ENCODE results near the gene BUB3.
"Not testable (repeated sequence)": the region's sequence is repeated elsewhere in the genome, so short reads cannot be mapped to it uniquely, and the experiment has no call there.

BUB3 gene

DNA sequence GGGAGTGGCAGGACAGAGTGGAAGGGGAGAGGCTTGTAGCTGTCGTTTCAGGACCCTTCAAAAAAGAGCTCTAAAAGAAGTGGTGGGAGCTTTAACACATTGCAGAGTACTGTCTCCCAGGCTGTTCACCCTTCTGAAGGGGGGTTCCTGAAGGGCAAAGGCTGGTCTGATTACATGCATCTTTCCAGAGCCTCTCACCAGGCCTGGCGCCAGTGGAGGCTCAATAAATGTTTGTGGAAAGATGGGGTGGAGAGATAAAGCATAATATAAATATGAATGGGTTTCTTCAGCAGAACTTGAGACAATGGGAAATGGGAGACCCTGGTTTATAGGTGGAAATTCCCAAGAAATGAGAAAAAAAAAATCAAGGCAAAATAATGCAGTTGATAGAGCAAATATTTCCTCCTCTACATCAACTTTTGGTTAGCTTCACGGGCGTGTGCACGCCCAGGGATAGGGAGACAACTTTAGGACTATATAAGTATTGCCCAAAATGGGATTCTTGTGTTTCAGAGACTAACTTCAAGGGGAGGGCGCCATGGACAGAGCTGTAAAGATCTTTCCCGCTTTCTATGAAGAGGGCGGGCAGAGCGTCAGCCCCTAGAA, 613 bp upstream of the BUB3 start:
- no peak for DNase-seq (ENCODE audit: extremely low read depth in 1 of 2, low read depth in 1 of 2)

DNA sequence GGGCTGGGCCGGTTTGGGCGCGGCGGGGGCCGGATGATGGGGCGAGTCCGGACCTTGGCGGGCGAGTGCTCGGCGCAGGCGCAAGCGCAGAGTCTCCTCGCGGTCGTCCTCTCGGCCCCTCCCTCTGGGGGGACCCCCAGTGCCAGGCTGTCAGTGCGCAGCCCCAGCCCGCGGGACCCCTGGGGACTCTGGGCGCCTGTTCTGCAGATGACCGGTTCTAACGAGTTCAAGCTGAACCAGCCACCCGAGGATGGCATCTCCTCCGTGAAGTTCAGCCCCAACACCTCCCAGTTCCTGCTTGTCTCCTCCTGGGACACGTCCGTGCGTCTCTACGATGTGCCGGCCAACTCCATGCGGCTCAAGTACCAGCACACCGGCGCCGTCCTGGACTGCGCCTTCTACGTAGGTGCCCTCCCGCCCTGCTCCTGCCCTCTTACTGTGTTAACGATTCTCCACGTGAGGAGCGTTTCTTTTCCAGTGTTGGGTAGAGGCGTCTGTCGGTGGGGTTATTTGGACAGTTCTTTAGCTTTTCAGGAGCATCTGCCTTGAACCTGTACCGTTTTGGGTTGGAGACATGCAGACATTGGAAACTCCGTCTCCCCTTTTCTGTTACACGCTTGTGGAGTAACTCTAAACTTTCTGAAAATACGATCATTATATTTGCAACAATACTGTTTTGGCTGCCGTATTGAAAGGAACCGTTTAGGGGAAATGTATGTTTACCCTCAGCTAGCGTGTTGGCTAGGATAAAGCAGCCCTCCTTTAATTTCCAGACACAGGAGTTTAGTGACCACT, 706 bp downstream of the BUB3 start:
- DNase-seq (ENCODE audit: extremely low read depth in 1 of 2, low read depth in 1 of 2): no peak

DNA sequence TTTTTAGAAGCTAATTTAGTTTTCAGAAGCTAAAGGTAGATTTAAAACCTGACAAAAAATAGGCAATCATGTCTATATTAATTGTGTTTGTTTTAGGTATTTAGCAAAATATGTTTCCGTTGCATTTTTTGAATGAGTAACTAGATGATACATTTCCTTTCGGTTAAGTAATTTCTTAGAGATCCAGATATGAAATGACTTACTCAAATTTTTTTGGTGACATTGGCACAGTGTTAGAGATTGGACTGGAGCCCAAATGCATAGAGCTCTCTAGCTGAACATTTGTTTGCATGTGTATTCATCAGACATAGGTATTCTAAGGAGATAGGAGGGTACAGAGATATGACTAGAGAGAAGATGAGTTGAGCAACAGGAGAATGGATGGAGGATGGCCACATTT, 1.9 kb downstream of the BUB3 start:
- DNase-seq (ENCODE audit: extremely low read depth in 1 of 2, low read depth in 1 of 2): no peak

- no peak for DNase-seq (ENCODE audit: extremely low read depth in 1 of 2, low read depth in 1 of 2)
Measured at GRCh38 chr10:123157210-123157609, 3.0 kb downstream of the BUB3 start.

DNA sequence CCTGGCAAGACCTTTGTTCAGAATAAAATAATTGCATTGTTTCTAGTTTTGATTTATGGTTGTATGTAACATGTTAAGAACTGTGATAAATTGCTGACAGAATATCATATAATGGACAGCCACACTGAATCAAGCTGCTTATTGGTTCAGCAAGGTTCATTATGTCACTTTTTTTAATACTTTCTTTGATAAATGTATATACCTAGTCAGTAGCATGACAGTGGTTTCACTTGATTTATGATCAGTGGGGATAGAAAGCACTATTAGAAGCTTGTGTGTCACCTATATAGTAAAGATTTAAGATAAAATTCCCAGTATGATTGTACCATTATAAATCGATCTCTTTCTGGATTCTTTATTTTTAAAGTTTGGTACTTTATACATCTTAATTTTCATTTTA, 4.5 kb downstream of the BUB3 start:
- DNase-seq (ENCODE audit: extremely low read depth in 1 of 2, low read depth in 1 of 2): no peak

DNA sequence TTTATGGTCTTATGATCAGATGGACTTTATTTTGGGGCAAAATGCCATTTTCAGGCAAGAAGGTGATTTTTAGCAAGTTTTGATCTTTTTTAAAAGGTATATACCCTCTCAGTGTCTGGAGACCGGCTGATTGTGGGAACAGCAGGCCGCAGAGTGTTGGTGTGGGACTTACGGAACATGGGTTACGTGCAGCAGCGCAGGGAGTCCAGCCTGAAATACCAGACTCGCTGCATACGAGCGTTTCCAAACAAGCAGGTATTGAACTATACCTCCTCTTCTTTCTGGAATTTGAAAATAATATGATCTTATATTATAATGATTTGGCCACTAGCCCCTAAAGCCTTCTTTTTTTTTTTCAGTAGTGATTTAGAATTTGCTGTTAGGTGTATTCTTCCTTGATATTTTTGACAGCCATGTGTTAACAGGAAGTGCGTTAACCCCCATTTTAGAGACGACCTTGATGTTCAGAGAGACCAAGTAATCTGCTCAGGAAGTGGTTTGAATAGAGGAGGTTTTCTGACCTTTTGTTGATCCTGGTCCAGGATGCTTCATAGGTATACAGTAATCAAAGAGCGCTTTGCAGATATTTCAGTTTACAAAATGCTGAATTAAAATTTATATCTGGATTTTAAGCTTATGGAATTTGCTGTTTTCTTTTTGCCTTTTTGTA, 6.2 kb downstream of the BUB3 start:
- DNase-seq (ENCODE audit: extremely low read depth in 1 of 2, low read depth in 1 of 2): no peak

GRCh38 chr10:123164319-123164718, 10.1 kb downstream of the BUB3 start:
- no peak for DNase-seq (ENCODE audit: extremely low read depth in 1 of 2, low read depth in 1 of 2)

DNA sequence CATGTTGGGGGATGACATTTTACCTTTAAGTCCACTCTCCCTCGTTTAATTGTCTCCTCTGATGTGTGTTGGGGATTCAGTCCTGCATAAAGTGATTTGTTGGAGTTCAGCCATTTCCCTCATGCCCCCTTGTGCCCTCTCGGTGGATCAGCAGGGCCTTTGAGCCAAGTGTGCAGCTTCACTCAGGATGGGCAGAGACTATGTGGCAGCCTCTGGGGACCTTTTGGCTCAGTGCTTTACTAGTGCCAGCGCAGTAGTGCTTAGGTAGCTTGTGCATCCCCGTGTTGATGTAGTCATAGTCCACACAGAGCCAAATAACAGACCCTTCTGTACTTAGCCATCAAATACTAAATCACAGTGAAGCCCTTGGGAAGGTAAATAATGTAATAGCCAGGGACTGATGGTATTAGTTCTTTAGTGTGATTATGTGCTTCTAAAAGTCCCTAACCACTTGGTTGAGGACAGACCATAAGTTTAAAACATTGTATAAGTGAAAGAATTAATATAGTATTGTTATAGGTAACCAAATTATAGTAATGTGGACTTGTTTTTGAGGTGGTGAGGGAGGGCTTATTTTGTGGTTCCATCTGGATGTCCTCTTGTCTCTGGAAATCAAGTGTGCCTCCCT, 11.4 kb downstream of the BUB3 start:
- DNase-seq (ENCODE audit: extremely low read depth in 1 of 2, low read depth in 1 of 2): no peak

DNA sequence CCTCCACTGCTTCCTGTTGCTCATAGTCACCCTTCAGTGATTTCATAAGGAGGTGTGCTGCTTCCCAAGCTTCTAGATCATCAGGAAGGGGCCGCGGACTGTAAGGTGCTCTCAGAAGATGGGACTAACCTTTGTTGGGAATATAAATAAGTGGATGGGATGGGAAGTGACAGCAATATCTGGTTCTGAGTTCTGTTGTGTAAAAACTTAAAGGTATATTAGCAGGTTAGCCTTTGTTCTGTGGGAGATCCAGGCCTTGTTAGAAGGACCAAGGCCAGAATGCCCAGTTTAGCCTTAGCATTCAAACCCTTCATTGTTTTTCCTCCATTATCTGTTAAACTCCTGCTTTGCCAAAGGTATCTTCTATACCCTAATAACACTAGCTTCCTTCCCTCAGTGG, 12.4 kb downstream of the BUB3 start:
- DNase-seq (ENCODE audit: extremely low read depth in 1 of 2, low read depth in 1 of 2): no peak

GRCh38 chr10:123170961-123171360, 16.8 kb downstream of the BUB3 start:
- DNase-seq (ENCODE audit: extremely low read depth in 1 of 2, low read depth in 1 of 2): no peak

- not testable (repeated sequence) for DNase-seq (ENCODE audit: extremely low read depth in 1 of 2, low read depth in 1 of 2)
Measured at GRCh38 chr10:123171616-123172015, 17.4 kb downstream of the BUB3 start.

GRCh38 chr10:123175389-123176387, 21.5 kb downstream of the BUB3 start:
- DNase-seq (ENCODE audit: extremely low read depth in 1 of 2, low read depth in 1 of 2): no peak

DNA sequence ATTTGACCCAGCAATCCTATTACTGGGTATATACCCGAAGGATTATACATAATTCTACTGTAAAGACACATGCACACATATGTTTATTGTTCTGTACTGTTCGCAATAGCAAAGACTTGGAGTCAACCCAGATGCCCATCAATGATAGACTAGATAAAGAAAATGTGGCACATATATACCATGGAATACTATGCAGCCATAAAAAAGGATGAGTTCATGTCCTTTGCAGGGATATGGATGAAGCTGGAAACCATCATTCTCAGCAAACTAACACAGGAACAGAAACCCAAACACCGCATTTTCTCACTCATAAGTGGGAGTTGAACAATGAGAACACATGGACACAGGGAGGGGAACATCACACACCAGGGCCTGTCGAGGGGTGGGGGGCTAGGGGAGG, 24.2 kb downstream of the BUB3 start:
- DNase-seq (ENCODE audit: extremely low read depth in 1 of 2, low read depth in 1 of 2): not testable (repeated sequence)

- DNase-seq (ENCODE audit: extremely low read depth in 1 of 2, low read depth in 1 of 2): no peak
Measured at GRCh38 chr10:123180101-123181090, 26.2 kb downstream of the BUB3 start.

- no peak for DNase-seq (ENCODE audit: extremely low read depth in 1 of 2, low read depth in 1 of 2)
Measured at GRCh38 chr10:123183724-123184123, 29.5 kb downstream of the BUB3 start.

DNA sequence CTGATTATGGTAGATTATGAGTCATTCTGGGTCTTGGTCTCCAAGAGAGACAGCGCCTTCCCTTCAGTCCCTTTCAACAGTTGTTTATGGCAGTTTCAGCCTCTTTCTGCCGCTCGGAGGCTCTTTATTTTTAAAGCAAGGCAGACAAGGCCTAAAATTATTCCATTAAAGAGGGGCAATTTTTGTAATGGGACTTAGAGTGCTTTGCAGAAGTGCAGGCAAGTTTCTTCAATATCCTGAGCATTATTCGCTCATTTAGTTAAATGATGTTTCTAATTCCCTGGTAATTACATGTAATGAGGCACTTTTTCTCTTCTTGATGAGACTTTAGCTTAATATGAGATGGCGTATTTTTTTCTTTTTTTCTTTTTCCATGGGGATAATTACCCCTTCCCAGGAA, 33.6 kb downstream of the BUB3 start:
- no peak for DNase-seq (ENCODE audit: extremely low read depth in 1 of 2, low read depth in 1 of 2)

GRCh38 chr10:123191886-123192285, 37.7 kb downstream of the BUB3 start:
- no peak for DNase-seq (ENCODE audit: extremely low read depth in 1 of 2, low read depth in 1 of 2)

- DNase-seq (ENCODE audit: extremely low read depth in 1 of 2, low read depth in 1 of 2): no peak
Measured at GRCh38 chr10:123194056-123194455, 39.9 kb downstream of the BUB3 start.

DNA sequence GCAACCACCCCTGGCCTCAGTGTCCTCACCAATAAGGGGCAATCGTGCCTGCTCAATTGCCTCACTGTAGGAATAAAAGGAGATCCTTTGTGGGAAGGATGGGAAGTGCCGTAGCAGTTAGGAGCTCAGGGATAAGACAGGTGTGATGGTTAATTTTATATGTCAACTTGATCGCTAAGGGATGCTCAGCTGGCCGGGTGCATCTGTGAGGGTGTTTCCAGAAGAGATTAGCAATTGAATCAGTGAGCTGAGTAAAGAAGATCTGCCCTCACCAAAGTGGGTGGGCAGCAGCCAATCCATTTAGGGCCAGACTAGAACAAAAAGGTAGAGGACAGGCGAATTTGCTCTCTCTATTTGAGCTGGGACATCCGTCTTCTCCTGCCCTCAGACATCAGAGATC, 46.3 kb downstream of the BUB3 start:
- no peak for DNase-seq (ENCODE audit: extremely low read depth in 1 of 2, low read depth in 1 of 2)
